GM12891 (cell line): ENCODE data around the gene SLC22A13.

Source experiments
- PAX5 ChIP-seq: IDR thresholded peaks from 2 replicates; pipeline ENCODE4 v1.6.1; 2011; ENCODE audit warnings: low read length, moderate library complexity, mild to moderate bottlenecking; ENCODE audit not compliant: insufficient read depth, severe bottlenecking
- POLR2A ChIP-seq: IDR thresholded peaks from 2 replicates; pipeline ENCODE4 v1.6.1; 2011; ENCODE audit warnings: low read depth, low read length, control low read depth
- POLR2AphosphoS5 ChIP-seq: IDR thresholded peaks from 2 replicates; pipeline ENCODE4 v1.6.1; 2011; ENCODE audit warnings: low read depth, low read length, control low read depth
- POU2F2 ChIP-seq: IDR thresholded peaks from 2 replicates; pipeline ENCODE4 v1.6.1; 2011; ENCODE audit warnings: low read depth, mild to moderate bottlenecking, control low read depth, low read length, moderate library complexity
- SPI1 ChIP-seq: IDR thresholded peaks from 2 replicates; pipeline ENCODE4 v1.6.1; 2011; ENCODE audit warnings: low read depth, low read length, control low read depth
- TAF1 ChIP-seq: IDR thresholded peaks from 2 replicates; pipeline ENCODE4 v1.6.1; 2011; ENCODE audit warnings: low read depth, low read length, control low read depth

- TF ChIP-seq POLR2A (no peak), POLR2AphosphoS5 (no peak), TAF1 (no peak), PAX5 (no peak), SPI1 (no peak), POU2F2 (no peak)
Measured at GRCh38 chr3:38323060-38323459, 57.4 kb downstream of the SLC22A13 start.
